ENCODE data around the gene MAPK9.

DNA sequence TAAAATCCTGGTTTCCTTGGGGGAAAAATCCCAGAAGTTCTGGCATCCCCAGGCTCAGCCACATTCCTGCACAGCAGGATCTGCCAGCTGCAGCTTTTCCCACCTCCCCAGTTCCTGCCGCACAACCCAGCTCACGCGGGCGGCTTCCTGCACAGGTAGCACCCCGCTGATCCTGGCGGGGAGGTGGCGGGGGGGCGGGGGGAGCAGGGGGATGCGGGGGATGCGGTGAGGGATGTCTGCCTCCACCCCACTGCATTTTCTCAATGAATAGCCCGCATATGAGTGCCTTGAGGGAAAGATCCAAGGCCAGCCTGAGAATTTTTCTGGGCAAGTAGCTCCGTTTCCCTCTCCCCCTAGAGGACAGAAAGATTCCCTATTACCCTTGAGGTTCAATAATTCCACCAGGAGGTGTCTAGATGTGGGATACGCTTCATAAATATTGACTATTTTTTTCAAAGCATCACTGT, 40.2 kb upstream of the MAPK9 start:
- no peak for TF ChIP-seq POLR2A (IDR thresholded peaks at IDR 0.05)
- TF ChIP-seq, protein P1, sequence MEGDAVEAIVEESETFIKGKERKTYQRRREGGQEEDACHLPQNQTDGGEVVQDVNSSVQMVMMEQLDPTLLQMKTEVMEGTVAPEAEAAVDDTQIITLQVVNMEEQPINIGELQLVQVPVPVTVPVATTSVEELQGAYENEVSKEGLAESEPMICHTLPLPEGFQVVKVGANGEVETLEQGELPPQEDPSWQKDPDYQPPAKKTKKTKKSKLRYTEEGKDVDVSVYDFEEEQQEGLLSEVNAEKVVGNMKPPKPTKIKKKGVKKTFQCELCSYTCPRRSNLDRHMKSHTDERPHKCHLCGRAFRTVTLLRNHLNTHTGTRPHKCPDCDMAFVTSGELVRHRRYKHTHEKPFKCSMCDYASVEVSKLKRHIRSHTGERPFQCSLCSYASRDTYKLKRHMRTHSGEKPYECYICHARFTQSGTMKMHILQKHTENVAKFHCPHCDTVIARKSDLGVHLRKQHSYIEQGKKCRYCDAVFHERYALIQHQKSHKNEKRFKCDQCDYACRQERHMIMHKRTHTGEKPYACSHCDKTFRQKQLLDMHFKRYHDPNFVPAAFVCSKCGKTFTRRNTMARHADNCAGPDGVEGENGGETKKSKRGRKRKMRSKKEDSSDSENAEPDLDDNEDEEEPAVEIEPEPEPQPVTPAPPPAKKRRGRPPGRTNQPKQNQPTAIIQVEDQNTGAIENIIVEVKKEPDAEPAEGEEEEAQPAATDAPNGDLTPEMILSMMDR (IDR thresholded peaks at IDR 0.05) = no peak

Measured in right lobe of liver (tissue), 4 donors.